IPS-NIHi7 (cell line): ENCODE results near the gene IL21R.
"Not testable (repeated sequence)": the region's sequence is repeated elsewhere in the genome, so short reads cannot be mapped to it uniquely, and the experiment has no call there.

Source experiments
- DNase-seq: peaks from one replicate; pipeline ENCODE4 v3.0.0; 2012; ENCODE audit warnings: mixed read lengths; ENCODE audit errors: extremely low spot score

Gene IL21R

GRCh38 chr16:27426423-27427408 is 24.7 kb downstream of the IL21R start:
- peak; percentile 57 for DNase-seq

DNA sequence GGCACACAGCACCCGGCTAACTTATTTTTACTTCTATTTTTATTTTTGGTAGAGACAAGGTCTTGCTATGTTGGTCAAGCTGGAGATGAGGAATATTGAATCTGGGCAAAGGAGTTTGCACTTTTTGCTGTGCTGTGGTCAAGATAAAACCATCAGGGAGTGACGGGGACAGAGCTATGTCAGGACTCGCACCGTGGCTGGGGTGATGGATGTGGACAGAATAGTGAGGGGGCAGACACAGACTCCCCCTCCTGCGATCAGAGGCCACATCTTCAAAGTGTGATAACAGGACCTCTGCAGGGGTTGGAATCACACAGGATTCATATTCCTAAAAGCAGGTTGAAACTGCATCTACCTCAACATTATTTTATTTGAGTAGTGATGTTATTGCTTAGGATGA is 25.6 kb downstream of the IL21R start:
- DNase-seq, result no peak

DNA sequence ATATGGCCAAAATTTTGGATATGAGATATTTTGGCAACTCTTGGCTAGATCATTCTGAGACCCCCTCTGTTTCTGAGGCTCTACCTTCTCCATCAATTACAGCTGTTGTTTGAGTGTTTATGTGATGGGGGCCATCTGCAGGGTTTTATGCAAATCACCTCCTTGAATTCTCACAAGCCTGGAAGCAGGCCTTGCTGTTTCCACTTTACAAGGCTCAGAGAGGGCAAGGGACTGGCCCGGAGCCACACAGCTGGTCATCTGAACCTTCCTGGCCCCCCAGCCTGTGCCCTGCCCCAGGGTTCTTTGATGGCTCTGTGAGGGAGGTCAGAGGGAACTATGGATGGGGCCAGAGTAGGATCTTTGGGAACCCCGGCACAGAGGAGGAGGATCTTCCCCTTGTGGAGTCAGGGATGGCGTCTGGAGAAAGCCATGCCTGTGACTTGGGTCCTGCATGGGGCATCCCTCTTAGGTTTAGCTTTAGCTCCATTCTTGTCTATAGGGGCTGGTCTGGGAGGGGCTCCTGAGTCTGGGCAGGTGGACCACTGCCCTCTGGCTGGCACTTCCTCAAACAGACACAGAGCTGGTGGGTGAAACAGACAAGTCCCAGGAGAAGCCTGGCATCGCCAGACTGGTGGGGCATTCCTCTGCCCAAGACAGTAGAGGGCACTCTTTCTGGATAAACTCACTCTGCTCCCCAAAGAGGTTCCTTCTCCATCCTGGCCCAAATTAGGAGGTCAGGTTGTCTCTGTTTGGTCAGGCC is 26.2 kb downstream of the IL21R start:
- peak; percentile 25 for DNase-seq

GRCh38 chr16:27429330-27429871 is 27.4 kb downstream of the IL21R start:
- no peak for DNase-seq

DNA sequence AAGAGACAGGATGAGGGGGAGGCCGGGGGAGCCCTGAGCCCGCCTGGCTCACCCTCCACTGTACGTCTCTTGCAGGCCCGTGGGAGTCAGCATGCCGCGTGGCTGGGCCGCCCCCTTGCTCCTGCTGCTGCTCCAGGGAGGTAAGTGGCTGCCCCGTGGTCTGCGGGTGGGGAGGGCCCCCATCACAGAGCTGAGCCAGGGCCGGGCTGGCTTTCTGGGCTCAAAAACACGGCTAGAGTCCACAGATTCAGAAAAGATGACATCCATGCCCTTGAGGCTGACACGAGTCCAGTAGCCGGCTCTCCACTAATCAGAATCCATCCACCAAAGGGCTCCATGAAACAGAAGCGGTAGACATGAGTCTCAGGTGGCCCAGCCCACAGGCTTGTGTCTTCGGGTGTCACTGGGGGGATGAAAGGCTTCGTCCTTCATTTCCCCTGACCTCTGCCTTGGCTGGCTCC is 28.0 kb downstream of the IL21R start:
- no peak for DNase-seq

- no peak for DNase-seq
These were observed 28.5 kb downstream of the IL21R start for GRCh38 chr16:27430512-27430911.

DNA sequence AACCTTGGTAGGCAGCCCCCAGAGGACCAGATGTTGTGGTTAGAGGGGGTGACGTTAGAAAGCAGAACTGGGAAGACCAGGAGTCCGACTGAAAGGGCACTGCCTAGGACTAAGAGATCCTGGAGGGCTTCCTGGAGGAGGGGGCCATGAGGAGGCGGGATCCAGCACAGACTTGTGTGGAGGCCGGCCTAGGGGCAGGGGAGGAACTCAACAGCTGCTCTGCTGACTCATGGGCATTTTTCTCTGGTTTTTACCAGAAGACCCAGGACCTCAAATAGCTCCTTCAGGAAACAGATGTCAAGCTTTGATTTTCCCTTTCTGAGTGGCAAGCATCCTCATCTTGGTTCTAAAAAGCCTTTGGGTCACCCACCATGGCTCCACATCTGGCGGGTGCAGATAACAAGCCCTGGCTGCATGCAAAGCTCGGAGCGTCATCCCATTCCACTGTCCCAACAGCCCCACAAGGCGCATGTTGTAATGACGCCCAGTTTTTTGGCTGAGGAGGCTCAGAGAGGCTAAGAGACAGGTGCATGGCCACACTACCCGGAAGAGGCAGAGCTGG is 29.0 kb downstream of the IL21R start:
- DNase-seq, result no peak

DNA sequence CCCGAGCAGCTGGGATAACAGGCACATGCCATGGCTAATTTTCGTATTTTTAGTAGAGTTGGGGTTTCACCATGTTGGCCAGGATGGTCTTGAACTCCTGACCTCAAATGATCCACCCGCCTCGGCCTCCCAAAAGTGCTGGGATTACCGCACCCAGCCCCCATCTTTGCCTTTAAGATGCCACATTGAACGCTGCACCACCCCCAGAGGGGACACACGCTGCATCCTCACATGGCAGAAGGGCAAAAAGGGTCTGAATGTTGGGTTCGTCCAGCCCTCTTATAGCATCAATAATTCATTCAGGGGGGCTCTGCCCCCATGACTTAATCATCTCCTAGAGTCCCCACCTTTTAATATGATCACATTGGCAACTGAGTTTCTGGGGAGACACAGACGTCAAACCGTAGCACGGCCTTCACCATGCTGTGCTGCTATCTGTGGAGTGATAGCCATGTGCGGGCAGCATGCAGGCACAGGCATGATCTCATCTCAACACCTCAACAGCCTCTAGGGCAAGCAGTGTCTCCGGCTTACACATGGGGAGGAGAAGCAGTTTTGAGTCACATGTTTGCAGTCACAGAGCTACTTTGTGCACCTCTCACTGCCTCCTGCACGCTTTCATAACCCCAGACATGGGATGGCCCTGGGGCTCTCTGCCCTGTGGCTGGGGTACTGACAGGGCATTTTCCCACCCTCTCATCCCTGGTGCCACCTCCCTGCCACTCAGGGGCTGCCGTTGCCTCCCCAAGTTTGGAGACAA is 30.0 kb downstream of the IL21R start:
- DNase-seq, result no peak

- no peak for DNase-seq
These were observed 30.6 kb downstream of the IL21R start for GRCh38 chr16:27432558-27432957.

GRCh38 chr16:27433191-27433590 is 31.2 kb downstream of the IL21R start:
- DNase-seq, result not testable (repeated sequence)

DNA sequence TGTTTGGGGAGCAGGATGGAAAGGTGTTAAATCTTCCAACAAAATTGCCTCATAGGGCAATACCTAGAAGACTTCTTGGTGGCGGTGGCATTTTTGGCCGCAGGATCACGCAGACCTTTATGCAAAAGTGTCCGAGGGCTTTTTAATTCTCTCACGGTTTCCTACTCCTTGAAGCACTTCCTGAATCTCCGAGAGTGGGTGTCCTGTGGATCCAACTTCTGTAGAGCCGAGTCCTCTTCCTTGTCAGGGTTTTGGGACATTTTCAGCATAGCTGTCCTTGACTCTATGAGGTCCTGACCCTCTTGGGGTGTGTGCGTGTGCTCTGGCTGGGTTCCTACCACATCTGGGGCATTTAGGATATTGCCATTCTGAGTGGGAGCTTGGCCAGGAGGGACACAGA is 31.7 kb downstream of the IL21R start:
- no peak for DNase-seq

- no peak for DNase-seq
These were observed 32.4 kb downstream of the IL21R start for GRCh38 chr16:27434141-27435051.

DNA sequence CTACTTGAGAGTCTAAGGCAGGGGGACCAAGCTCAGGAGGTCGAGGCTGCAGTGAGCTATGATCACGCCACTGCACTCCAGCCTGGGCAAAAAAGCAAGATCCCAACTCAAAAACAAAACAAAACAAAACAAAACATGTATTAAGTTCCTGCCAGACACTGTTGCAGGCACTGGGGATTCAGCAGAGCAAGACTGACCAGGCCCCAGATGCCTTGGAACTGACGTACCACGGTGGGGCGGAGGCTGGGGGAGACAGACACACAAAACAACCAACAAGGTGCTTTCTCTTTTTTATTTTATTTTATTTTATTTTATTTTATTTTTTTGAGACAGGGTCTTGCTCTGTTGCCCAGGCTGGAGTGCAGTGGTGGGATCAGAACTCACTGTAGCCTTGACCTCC is 33.2 kb downstream of the IL21R start:
- not testable (repeated sequence) for DNase-seq

DNA sequence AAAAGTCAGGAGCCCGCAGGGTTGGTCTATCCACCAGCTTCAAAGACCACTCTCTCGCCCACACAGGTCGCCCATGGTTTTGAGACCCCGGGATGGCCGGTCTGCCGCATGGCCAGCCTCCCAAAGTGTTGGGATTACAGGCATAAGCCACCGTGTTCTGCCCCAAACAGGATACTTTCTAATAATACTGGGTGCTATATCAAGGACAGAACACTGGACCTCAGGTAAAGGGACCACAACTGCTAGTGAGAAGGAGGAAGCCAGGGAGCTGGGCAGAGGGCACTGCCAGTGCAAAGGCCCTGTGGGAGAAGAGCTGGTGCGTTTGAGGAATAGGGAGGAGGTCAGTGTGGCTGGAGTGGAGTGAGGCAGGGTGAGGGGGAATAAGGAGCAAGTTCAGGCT is 34.1 kb downstream of the IL21R start:
- peak; percentile 3 for DNase-seq

DNA sequence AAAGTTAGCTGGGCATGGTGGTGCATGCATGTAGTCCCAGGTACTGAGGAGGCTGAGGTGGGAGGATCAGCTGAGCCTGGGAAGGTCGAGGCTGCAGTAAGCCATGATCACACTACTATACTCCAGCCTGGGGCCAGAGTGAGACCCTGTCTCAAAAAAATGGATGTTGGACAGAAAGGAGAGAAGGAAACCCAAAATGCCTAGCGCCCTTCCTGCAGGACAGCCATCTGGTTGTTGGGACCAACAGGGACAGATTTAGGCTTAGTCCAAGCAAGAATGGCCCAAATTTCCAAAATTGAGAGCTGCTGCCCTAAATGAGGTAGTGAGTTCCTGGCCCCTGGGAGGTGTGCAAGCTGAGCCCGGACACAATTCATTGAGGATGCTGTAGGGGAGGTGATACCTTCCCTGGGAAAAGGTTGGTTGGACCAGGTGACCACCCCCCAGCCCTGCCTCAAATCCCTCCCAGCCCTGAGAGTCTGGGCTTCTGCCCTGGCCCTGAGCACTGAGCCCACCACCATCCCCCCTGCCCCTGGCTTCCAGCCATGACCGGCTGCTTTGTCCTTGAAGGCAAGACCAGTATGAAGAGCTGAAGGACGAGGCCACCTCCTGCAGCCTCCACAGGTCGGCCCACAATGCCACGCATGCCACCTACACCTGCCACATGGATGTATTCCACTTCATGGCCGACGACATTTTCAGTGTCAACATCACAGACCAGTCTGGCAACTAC is 35.1 kb downstream of the IL21R start:
- peak; percentile 6 for DNase-seq

DNA sequence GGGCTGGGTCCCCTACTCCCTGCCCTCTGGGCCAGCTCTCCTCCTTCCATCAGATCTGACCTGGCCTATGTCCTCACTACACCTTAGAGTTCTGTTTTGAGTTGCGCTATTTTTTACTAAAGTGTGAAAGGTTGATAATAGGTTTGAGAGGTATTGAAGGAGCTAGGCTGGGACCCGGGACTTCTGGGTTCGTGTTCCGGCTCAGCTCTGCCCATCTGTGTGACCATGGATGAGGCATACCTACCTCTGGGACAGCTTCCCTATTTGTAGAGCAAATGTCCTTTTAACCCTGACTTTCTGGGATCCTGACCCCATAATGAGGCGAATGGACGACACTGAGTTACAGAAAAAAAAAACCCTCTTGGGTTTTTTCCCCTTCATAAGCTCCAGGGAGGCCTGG is 36.0 kb downstream of the IL21R start:
- peak; percentile 4 for DNase-seq

DNA sequence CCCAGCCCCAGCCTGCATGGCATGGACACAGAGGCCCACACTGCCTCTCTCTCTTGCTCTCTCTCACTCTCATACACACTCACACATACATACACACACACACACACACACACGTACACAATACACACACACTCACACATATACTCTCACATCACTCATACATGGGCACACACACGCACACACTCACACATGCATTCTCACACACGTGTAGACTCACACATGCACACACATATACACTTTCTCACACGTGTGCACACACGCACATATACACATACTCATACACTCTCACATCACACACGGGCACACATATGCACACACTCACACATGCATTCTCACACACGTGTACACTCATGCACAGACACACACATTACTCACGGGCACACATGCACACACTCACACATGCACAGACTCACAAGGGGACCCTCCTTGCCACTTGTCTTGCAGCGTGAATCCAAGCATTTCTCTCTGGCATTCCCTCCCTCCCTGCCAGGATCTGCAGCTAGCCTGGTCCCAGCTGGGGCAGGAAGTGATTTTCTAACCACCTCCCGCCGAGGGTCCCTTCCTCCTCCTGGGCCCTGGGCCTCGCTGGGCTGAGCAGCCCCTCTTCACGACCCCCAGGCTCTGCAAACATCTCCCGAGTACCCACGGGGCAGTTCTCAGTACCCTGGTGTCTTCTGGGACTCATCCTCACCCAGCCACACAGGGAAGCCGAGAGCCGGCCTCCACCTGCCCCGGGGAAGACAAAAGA is 37.5 kb downstream of the IL21R start:
- DNase-seq, result peak; percentile 21

DNA sequence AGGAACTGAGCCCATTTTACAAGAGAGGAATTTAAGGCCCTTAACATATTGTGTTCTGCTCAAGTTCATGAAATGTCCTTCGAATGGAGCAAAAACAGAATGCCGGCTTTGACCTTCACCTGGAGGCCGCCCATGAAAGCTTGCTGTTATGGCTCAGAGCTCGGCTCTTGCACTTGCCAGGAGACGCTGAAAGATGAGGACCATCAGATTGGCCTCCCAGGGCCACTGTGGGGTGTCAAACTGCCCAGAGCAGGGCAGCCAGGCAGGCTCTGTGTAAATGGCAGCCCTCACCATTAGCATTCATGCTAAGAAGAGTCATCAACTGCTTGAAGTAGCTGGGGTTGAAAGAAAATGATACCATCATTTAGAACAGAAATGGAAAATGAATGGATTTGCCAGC is 39.3 kb downstream of the IL21R start:
- no peak for DNase-seq

GRCh38 chr16:27441998-27442397 is 40.0 kb downstream of the IL21R start:
- no peak for DNase-seq
